HEK293T (cell line): ENCODE results near the gene DNAH17.

Source experiments
- CTCF ChIA-PET: fragments of 350-600 bp; formaldehyde crosslinking; extraction: SDS; loops from one replicate; lab custom pipeline; 2021; ENCODE audit warnings: antibody characterized with exemption, inconsistent platforms; lab: Yijun Ruan, JAX
- POLR2A ChIA-PET: fragments of 350-600 bp; formaldehyde crosslinking; extraction: SDS; loops from one replicate; lab custom pipeline; 2020; ENCODE audit warnings: antibody characterized with exemption, inconsistent platforms; lab: Yijun Ruan, JAX
- DNase-seq: peaks from one replicate; pipeline ENCODE4 v3.0.0; 2012; ENCODE audit warnings: mixed read lengths; ENCODE audit errors: extremely low spot score
- ARNT ChIP-seq: fragments of 450-650 bp; IDR thresholded peaks from 2 replicates; pipeline ENCODE4 v1.6.1; 2017; ENCODE audit warnings: mild to moderate bottlenecking
- BHLHE40 ChIP-seq: fragments of 450-650 bp; IDR thresholded peaks from 2 replicates; pipeline ENCODE4 v1.6.1; 2016; ENCODE audit warnings: mild to moderate bottlenecking, moderate library complexity, borderline replicate concordance
- CTBP1 ChIP-seq: fragments of 450-650 bp; IDR thresholded peaks from 2 replicates; pipeline ENCODE4 v1.6.1; 2016; ENCODE audit warnings: borderline replicate concordance
- ELF4 ChIP-seq: fragments of 450-650 bp; IDR thresholded peaks from 2 replicates; pipeline ENCODE4 v1.6.1; 2017; ENCODE audit warnings: antibody characterized with exemption
- FOXA1 ChIP-seq: fragments of 450-650 bp; IDR thresholded peaks from 2 replicates; pipeline ENCODE4 v1.6.1; 2016; ENCODE audit warnings: mild to moderate bottlenecking
- FOXK2 ChIP-seq: fragments of 450-650 bp; IDR thresholded peaks from 2 replicates; pipeline ENCODE4 v1.6.1; 2016; ENCODE audit warnings: mild to moderate bottlenecking
- FOXM1 ChIP-seq: fragments of 450-650 bp; IDR thresholded peaks from 2 replicates; pipeline ENCODE4 v1.6.1; 2017; ENCODE audit warnings: mild to moderate bottlenecking, borderline replicate concordance
- HDGF ChIP-seq: fragments of 450-650 bp; IDR thresholded peaks from 2 replicates; pipeline ENCODE4 v1.6.1; 2017; ENCODE audit warnings: antibody characterized with exemption, borderline replicate concordance
- L3MBTL2 ChIP-seq: fragments of 450-650 bp; conservative IDR thresholded peaks from 2 replicates; pipeline ENCODE4 v1.6.1; 2016; ENCODE audit warnings: mild to moderate bottlenecking
- LEF1 ChIP-seq: fragments of 450-650 bp; IDR thresholded peaks from 2 replicates; pipeline ENCODE4 v1.6.1; 2017; ENCODE audit warnings: mild to moderate bottlenecking, borderline replicate concordance
- NFRKB ChIP-seq: fragments of 450-650 bp; IDR thresholded peaks from 2 replicates; pipeline ENCODE4 v1.6.1; 2016; ENCODE audit warnings: mild to moderate bottlenecking, moderate library complexity
- SP1 ChIP-seq: fragments of 450-650 bp; IDR thresholded peaks from 2 replicates; pipeline ENCODE4 v1.6.1; 2017
- SUZ12 ChIP-seq: fragments of 450-650 bp; IDR thresholded peaks from 2 replicates; pipeline ENCODE4 v1.6.1; 2016; ENCODE audit warnings: mild to moderate bottlenecking
- TARDBP ChIP-seq: fragments of 450-650 bp; IDR thresholded peaks from 2 replicates; pipeline ENCODE4 v1.6.1; 2016
- ZNF384 ChIP-seq: fragments of 450-650 bp; IDR thresholded peaks from 2 replicates; pipeline ENCODE4 v1.6.1; 2016
- TF ChIP-seq, protein P1 (sequence below): fragments of 450-650 bp; IDR thresholded peaks from 2 replicates; pipeline ENCODE4 v1.6.1; 2016

The DNAH17 gene

DNA sequence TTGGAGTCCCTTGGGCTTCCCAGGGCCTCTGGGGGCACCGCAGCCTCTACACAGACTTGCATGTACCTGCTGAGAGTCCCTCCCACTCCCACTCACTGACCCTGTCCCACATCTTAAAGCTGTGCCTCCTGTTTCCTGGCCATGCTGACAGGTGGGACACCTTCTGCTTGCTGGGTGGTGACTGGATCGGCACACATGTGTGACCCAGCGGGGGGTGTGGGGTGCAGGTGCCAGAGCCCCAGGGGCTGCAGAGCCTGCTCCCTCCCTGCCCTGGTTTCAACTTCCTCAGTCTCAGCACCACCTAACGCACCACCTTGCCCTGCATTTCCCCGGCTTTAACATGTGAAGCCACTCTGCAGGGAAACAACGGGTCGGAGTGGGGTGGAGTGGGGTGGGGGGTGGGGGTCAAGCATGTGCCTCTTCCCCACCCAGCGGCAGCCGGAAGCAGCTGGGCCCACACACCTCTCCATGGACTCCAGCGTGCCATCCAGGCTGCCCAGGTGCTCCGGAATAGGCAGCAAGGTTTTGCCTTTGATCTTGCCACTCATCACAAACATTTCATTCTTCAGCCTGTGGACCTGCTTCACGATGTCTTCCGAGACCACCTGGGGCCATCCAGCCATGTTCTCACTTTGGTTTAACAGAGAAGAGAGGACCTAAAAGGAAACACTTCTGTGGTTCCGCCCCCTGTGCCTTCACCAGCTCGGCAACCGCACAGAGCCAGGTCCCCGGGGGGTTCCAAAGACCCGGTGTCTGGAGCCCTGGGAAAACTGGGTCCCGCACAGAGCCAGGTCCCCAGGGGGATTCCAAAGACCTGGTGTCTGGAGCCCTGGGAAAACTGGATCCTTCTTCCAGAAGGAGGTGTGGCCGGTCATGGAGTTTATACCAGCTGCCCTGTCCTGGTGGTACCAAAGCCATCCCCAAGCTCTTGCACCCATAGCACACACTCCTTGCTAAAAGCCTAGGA, 4.7 kb downstream of the DNAH17 start:
- POLR2A ChIA-PET = no interaction called here
- no peak for DNase-seq
- TF ChIP-seq FOXM1 (no peak), CTBP1 (no peak), L3MBTL2 (no peak), LEF1 (no peak)
- CTCF ChIA-PET = interaction anchor here (0.5 kb wide), 1 partner anchor 1256 kb away, joined by 3 read pairs; no protein-coding TSS in a partner anchor

DNA sequence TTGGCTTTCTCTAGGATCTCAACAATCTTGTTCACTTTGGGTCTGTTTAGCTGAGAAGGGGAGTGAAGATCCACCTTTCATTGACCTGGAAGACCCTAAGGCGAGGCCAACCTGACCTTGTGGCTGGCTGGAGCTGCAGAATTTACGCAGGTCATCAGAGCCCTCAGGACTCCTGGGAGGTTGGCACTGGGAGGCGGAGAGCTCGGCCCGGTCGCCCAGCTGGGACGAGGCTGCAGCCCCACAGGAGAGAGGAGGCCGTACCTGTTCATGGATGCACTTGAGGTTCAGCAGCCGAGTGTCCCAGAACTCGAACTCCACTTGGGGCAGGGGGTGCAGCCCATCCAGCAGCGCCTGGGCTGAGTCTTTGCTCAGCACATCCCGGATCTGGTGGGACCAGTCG, 5.9 kb downstream of the DNAH17 start:
- DNase-seq = no peak
- TF ChIP-seq FOXK2 (no peak), ZNF384 (no peak), HDGF (no peak), NFRKB (no peak), FOXA1 (no peak), LEF1 (no peak), SUZ12 (no peak), ELF4 (no peak), TARDBP (no peak), ARNT (no peak), SP1 (no peak)
- TF ChIP-seq, protein P1, sequence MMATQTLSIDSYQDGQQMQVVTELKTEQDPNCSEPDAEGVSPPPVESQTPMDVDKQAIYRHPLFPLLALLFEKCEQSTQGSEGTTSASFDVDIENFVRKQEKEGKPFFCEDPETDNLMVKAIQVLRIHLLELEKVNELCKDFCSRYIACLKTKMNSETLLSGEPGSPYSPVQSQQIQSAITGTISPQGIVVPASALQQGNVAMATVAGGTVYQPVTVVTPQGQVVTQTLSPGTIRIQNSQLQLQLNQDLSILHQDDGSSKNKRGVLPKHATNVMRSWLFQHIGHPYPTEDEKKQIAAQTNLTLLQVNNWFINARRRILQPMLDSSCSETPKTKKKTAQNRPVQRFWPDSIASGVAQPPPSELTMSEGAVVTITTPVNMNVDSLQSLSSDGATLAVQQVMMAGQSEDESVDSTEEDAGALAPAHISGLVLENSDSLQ = no peak
- ChIA-PET POLR2A (no interaction called here), CTCF (no interaction called here)

DNA sequence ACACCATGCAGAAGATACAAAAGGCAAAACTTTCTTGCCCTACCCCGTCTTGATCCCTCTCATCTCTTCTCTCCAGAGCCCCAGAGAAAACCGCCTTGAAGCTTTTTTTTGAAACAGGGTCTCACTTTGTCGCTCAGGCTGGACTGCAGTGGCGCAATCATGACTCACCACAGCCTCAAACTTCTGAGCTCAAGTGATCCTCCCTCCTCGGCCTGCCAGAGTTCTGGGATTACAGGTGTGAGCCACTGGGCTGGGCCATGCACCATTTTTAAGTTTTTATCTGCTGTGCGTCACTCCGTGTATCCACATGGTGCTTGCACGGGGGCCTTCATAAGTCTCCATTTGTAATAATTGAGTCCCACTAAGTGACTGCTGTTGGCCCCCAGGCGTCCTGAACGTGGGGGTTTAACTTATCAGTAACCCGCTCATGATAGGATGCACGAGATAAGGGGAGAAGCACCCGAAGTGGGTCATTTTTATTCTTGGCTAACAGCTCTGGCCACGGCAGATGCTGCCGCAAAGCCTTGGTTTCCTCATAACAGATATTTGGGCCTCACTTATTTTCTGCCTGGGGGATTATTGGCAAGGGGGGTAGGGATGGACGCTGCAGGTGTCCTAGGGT, 8.6 kb downstream of the DNAH17 start:
- DNase-seq = no peak
- TF ChIP-seq ZNF384 (no peak), L3MBTL2 (no peak), TARDBP (no peak), BHLHE40 (no peak), HDGF (no peak), LEF1 (no peak), SUZ12 (no peak), SP1 (no peak)
- POLR2A ChIA-PET = no interaction called here
- CTCF ChIA-PET = no interaction called here

DNA sequence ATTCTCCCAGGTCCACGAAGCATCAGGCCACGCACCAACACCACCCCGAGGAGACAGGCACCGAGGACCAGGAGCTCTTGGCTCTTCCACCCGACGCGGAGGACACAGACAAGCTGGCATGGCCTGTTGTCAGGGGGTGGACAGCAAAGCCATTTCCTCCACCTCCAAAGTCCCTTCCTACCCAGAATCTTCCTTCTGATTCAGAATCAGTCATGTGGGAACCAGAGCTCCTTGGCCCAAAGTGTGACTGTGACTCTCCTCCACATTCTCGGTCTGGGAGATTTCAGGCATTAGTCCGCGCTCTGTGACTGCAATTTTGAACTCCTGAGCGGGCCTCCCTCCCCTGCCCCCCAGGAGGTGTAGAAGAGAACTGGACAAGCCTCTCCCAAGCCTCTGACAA, 9.2 kb downstream of the DNAH17 start:
- no peak for DNase-seq
- TF ChIP-seq LEF1 = no peak
- TF ChIP-seq TARDBP = no peak
- no peak for TF ChIP-seq ARNT
- no peak for TF ChIP-seq NFRKB
- TF ChIP-seq, protein P1 = no peak
- ChIA-PET POLR2A (no interaction called here), CTCF (no interaction called here)

DNA sequence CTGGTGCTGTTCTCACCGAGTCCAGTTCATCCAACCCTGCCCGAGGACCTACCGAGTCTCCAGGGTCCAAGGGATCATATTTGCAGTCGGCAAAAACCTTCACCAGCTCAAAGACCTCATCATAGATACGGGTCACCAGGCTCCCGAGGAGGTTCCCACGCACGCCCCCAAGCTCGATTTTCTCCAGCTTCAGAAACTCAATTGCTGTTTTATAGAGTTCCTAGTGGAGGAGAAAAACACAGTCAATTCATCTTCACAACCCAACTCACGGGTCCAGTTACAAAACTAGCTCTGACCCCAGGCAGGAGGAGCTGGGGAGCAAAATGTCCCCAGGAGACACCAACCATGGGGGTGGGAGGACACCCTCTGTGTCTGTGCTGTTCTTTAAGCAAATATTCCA, 10.2 kb downstream of the DNAH17 start:
- ChIA-PET CTCF (no interaction called here), POLR2A (no interaction called here)
- TF ChIP-seq, protein P1 = no peak
- no peak for TF ChIP-seq SP1
- no peak for TF ChIP-seq LEF1
- TF ChIP-seq FOXA1 = no peak
- no peak for TF ChIP-seq ARNT
- TF ChIP-seq TARDBP = no peak
- no peak for TF ChIP-seq ELF4
- no peak for TF ChIP-seq HDGF
- TF ChIP-seq L3MBTL2 = no peak
- no peak for TF ChIP-seq FOXK2
- TF ChIP-seq SUZ12 = no peak
- TF ChIP-seq CTBP1 = no peak
- TF ChIP-seq BHLHE40 = no peak
- no peak for TF ChIP-seq ZNF384
- no peak for TF ChIP-seq NFRKB
- no peak for TF ChIP-seq FOXM1
- no peak for DNase-seq
